OCI-LY7 (cell line): ENCODE results near the gene INSL3. TPM values are rescaled to one million over a fixed set of nuclear protein-coding genes. Genes with fewer than 3 reads are reported as not detected.

Experiments
- BruUV-seq: library from RNA; stranded (reverse); fragments of 400-500 nt; replicated peaks from 2 replicates; lab custom pipeline; 2021; lab: Mats Ljungman, UMichigan
- CTCF ChIA-PET: fragments of 300-600 bp; sonication (Branson Sonifier 250); formaldehyde crosslinking; loops from one replicate; lab custom pipeline; 2022; ENCODE audit warnings: antibody characterized with exemption; ENCODE audit not compliant: unreplicated experiment; lab: Charles Lee
- POLR2A ChIA-PET: fragments of 300-600 bp; sonication (Branson Sonifier 250); formaldehyde crosslinking; loops from one replicate; lab custom pipeline; 2022; ENCODE audit warnings: antibody characterized with exemption; lab: Charles Lee
- DNase-seq: peaks from one replicate; pipeline ENCODE4 v3.0.0-alpha.2; 2015; ENCODE audit warnings: low spot score
- H2AFZ ChIP-seq: fragments of 200-600 bp; sonication (generic), shearing (Covaris generic); 2 replicates; pipeline ENCODE4 v1.6.1; 2014; ENCODE audit warnings: mild to moderate bottlenecking, antibody characterized with exemption, low read length, moderate library complexity
- H3K27ac ChIP-seq: fragments of 200-600 bp; sonication (generic); 2 replicates; pipeline ENCODE4 v1.5.1; 2014; ENCODE audit warnings: mixed run types, low read depth, mild to moderate bottlenecking, moderate library complexity, low read length, inconsistent platforms; ENCODE audit not compliant: poor library complexity, severe bottlenecking
- H3K36me3 ChIP-seq: fragments of 200-600 bp; sonication (generic); 2 replicates; pipeline ENCODE4 v1.6.1; 2014; ENCODE audit warnings: mild to moderate bottlenecking, antibody characterized with exemption, low read length, moderate library complexity, mixed read lengths; ENCODE audit not compliant: insufficient read depth
- H3K4me1 ChIP-seq: fragments of 200-600 bp; sonication (generic); 2 replicates; pipeline ENCODE4 v1.5.1; 2014; ENCODE audit warnings: mild to moderate bottlenecking, low read length; ENCODE audit not compliant: insufficient read depth, poor library complexity, severe bottlenecking
- H3K4me2 ChIP-seq: fragments of 200-600 bp; sonication (generic); 2 replicates; pipeline ENCODE4 v1.6.1; 2014; ENCODE audit warnings: mild to moderate bottlenecking, low read length
- H3K4me3 ChIP-seq: fragments of 200-600 bp; sonication (generic); 2 replicates; pipeline ENCODE4 v1.5.1; 2014; ENCODE audit warnings: mild to moderate bottlenecking, low read depth, low read length; ENCODE audit not compliant: poor library complexity, severe bottlenecking
- H3K79me2 ChIP-seq: fragments of 200-600 bp; sonication (generic); 2 replicates; pipeline ENCODE4 v1.6.1; 2016; ENCODE audit warnings: low read depth, mild to moderate bottlenecking, low read length, moderate library complexity, mixed read lengths; ENCODE audit not compliant: insufficient read depth
- H3K9me2 ChIP-seq: fragments of 200-600 bp; sonication (generic); 2 replicates; pipeline ENCODE4 v1.6.1; 2016; ENCODE audit warnings: mild to moderate bottlenecking, low read length, mixed read lengths; ENCODE audit not compliant: insufficient read depth
- H3K9me3 ChIP-seq: fragments of 200-600 bp; sonication (generic); 2 replicates; pipeline ENCODE4 v1.6.1; 2014; ENCODE audit warnings: mild to moderate bottlenecking, mixed run types, low read length, mixed read lengths
- H4K20me1 ChIP-seq: fragments of 200-600 bp; sonication (generic); 2 replicates; pipeline ENCODE4 v1.6.1; 2014; ENCODE audit warnings: mild to moderate bottlenecking, antibody characterized with exemption, low read length, moderate library complexity, mixed read lengths; ENCODE audit not compliant: insufficient read depth
- CTCF ChIP-seq: fragments of 200-600 bp; sonication (generic); conservative IDR thresholded peaks from 2 replicates; pipeline ENCODE4 v1.5.1; 2014; ENCODE audit warnings: mild to moderate bottlenecking, antibody characterized with exemption, low read length, moderate library complexity, mixed read lengths
- EZH2phosphoT487 ChIP-seq: fragments of 200-600 bp; sonication (generic); IDR thresholded peaks from 2 replicates; pipeline ENCODE4 v1.6.1; 2018; ENCODE audit warnings: low read depth, borderline replicate concordance, mild to moderate bottlenecking, mixed run types, antibody characterized with exemption, low read length, moderate library complexity, mixed read lengths
- intact Hi-C: fragments of 100-400 bp; cut with micrococcal nuclease; formaldehyde crosslinking; loops from one replicate; pipeline ENCODE4 v1.10.0; 2022; ENCODE audit not compliant: unreplicated experiment
- total RNA-seq, 2 experiments: library from RNA; depleted of rRNA in 1 of 2; stranded (reverse); fragments of >200 nt in 1 of 2; shearing (Covaris generic) in 1 of 2; gene quantifications; 2 replicates each; pipeline ENCODE4 v1.2.3, GENCODE V29; 2014 to 2022

Gene INSL3
- total RNA-seq, 2 experiments from 2014 or later, result 0.25 to 0.38 TPM

DNA sequence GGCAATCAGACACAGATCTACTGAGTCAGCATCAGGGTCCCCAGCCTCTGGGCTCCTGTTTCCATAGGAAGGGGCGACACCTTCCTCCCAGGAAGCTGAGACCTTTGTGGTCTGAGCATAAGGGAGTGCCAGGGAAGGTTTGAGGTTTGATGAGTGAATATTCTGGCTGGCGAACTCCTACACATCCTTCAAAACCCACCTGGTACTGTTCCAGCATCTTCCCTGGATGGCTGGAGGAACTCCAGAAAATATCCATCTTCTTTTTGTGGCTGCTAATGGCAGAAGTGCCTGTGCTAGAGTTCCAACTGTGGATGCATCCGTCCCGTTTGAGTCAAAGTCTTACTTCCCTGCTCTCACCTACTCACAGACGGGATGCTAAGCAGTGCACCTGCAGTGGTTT lies 9.2 kb downstream of the INSL3 start:
- ChIA-PET POLR2A (no interaction called here), CTCF (no interaction called here)
- no peak for TF ChIP-seq EZH2phosphoT487
- no peak for TF ChIP-seq CTCF
- no peak overlapping the region for H3K4me3 ChIP-seq
- H3K9me2 ChIP-seq, result no peaks in the 10 kb centered on the region
- H3K4me2 ChIP-seq, result no peak overlapping the region
- BruUV-seq, result no TSS peak
- no peak for DNase-seq
- no peaks in the 10 kb centered on the region for H4K20me1 ChIP-seq
- no peaks in the 10 kb centered on the region for H3K9me3 ChIP-seq
- H3K36me3 ChIP-seq, result no peaks in the 10 kb centered on the region
- no peak overlapping the region for H2AFZ ChIP-seq
- no peak overlapping the region for H3K27ac ChIP-seq
- intact Hi-C loops, result no loop called here
- no peaks in the 10 kb centered on the region for H3K4me1 ChIP-seq
- H3K79me2 ChIP-seq, result no peaks in the 10 kb centered on the region

DNA sequence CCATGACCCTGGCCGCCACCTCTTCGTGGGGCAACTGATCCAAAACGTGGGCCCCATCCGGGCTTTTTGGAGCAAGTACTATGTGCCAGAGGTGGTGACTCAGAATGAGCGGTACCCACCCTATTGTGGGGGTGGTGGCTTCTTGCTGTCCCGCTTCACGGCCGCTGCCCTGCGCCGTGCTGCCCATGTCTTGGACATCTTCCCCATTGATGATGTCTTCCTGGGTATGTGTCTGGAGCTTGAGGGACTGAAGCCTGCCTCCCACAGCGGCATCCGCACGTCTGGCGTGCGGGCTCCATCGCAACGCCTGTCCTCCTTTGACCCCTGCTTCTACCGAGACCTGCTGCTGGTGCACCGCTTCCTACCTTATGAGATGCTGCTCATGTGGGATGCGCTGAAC lies 9.6 kb downstream of the INSL3 start:
- no peak overlapping the region for H3K27ac ChIP-seq
- no peaks in the 10 kb centered on the region for H3K36me3 ChIP-seq
- no peaks in the 10 kb centered on the region for H3K79me2 ChIP-seq
- intact Hi-C loops, result no loop called here
- ChIA-PET CTCF (no interaction called here), POLR2A (no interaction called here)
- no peak overlapping the region for H3K4me3 ChIP-seq
- no peaks in the 10 kb centered on the region for H4K20me1 ChIP-seq
- no peak overlapping the region for H2AFZ ChIP-seq
- H3K4me1 ChIP-seq, result no peaks in the 10 kb centered on the region
- no TSS peak for BruUV-seq
- no peaks in the 10 kb centered on the region for H3K9me3 ChIP-seq
- no peaks in the 10 kb centered on the region for H3K9me2 ChIP-seq
- DNase-seq, result no peak
- H3K4me2 ChIP-seq, result no peak overlapping the region
- no peak for TF ChIP-seq CTCF
- no peak for TF ChIP-seq EZH2phosphoT487

DNA sequence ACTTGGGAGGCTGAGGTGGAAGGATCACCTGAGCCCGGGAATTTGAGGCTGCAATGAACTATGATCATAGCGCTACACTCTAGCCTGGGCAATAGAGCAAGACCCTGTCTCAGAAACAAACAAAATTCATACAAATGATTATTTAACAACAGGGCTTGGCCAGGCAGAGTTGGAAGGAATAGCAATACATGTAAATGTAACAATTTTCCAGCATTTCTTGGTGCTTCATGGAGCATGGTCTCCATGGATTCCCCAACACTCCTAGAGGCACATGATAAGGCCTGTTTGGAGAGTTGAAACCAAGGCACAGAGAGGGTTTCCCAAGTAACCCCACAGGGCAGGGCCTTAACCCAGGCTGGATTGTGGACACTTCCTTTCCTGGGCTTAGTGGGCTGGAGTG lies 10.2 kb downstream of the INSL3 start:
- POLR2A ChIA-PET, result no interaction called here
- Histone ChIP-seq H2AFZ (no peak overlapping the region), H3K9me2 (no peaks in the 10 kb centered on the region), H3K9me3 (no peaks in the 10 kb centered on the region), H3K27ac (no peak overlapping the region), H3K4me2 (no peak overlapping the region), H3K4me1 (no peaks in the 10 kb centered on the region), H3K36me3 (no peaks in the 10 kb centered on the region), H3K79me2 (no peaks in the 10 kb centered on the region), H4K20me1 (no peaks in the 10 kb centered on the region), H3K4me3 (no peak overlapping the region)
- CTCF ChIA-PET, result no interaction called here
- no peak for TF ChIP-seq EZH2phosphoT487
- TF ChIP-seq CTCF, result no peak
- no peak for DNase-seq
- intact Hi-C loops, result no loop called here
- no TSS peak for BruUV-seq
